CD4-positive, alpha-beta T cell treated with Interleukin-15 for 4 hours (primary cell): Measurements from ENCODE around the gene RORC.
"Not testable (repeated sequence)": the region's sequence is repeated elsewhere in the genome, so short reads cannot be mapped to it uniquely, and the experiment has no call there.

Experiments used
- DNase-seq: peaks from one replicate; pipeline ENCODE4 v3.0.0-alpha.2; 2020; ENCODE audit warnings: low spot score

Gene RORC

GRCh38 chr1:151774256-151774922, 57.2 kb downstream of the RORC start:
- DNase-seq = no peak

- DNase-seq = no peak
Observed at GRCh38 chr1:151773702-151774101, 57.9 kb downstream of the RORC start.

GRCh38 chr1:151769270-151769669, 62.3 kb downstream of the RORC start:
- DNase-seq = not testable (repeated sequence)

- not testable (repeated sequence) for DNase-seq
Observed at GRCh38 chr1:151768351-151769066, 63.1 kb downstream of the RORC start.

GRCh38 chr1:151763990-151764389, 67.6 kb downstream of the RORC start:
- no peak for DNase-seq

GRCh38 chr1:151762941-151763921, 68.4 kb downstream of the RORC start, which contains the start of gene MRPL9:
TSS of gene MRPL9 (minus strand) at chr1:151763496. CDS start at chr1:151763479, 17 bp downstream.
- DNase-seq = peak; percentile 86

GRCh38 chr1:151760597-151761385, 70.8 kb downstream of the RORC start:
- DNase-seq = no peak

GRCh38 chr1:151759241-151759640, 72.4 kb downstream of the RORC start:
- DNase-seq = no peak

- DNase-seq = no peak
Observed at GRCh38 chr1:151756291-151756690, 75.3 kb downstream of the RORC start.
